ENCODE measurements around the gene TTC34. TPM values are rescaled to one million over a fixed set of nuclear protein-coding genes. Genes with fewer than 3 reads are reported as not detected.

Gene TTC34
- total and polyA plus RNA-seq, 2 of the 13 experiments (the other 11 are each of a cell fraction or from before 2014, with no cell fraction given) = 0.07 to 0.11 TPM

DNA sequence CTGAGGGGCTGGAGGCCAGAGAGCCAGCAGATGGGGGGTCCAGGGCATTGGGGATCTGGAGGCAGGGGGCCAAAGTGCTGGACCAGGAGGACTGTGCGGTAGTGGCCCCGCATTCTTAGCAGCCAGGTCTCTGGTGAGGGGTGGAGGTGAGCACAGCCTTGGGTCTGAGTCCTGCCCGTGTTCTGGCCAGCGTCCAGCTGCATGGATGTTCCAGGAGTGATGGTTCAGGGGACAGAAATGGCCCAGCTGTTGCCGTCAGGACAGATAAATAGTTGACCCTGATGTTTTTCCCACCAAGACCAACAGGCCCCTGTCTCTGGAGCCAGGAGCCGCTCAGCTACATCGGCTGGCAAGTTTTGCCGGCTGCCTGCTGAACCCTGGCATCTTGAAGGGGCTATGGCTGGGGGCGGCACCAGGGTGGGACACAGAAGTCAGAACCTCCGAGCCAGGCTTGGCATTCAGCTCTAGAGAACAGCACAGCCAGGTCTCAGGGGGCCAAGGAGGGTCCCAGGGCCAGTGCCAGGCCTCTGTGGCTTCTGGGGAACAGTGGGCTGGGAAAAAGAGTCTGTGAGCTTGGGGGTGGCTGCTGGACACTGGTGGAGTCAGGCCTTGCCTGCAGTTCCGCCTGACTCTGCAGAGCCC is 19.4 kb upstream of the TTC34 start (continued):
- TF ChIP-seq, protein P1, sequence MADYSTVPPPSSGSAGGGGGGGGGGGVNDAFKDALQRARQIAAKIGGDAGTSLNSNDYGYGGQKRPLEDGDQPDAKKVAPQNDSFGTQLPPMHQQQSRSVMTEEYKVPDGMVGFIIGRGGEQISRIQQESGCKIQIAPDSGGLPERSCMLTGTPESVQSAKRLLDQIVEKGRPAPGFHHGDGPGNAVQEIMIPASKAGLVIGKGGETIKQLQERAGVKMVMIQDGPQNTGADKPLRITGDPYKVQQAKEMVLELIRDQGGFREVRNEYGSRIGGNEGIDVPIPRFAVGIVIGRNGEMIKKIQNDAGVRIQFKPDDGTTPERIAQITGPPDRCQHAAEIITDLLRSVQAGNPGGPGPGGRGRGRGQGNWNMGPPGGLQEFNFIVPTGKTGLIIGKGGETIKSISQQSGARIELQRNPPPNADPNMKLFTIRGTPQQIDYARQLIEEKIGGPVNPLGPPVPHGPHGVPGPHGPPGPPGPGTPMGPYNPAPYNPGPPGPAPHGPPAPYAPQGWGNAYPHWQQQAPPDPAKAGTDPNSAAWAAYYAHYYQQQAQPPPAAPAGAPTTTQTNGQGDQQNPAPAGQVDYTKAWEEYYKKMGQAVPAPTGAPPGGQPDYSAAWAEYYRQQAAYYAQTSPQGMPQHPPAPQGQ (CRISPR knock-in tag; IDR thresholded peaks at IDR 0.05; ENCODE audit: borderline replicate concordance) = no peak
- TF ChIP-seq, protein P2, sequence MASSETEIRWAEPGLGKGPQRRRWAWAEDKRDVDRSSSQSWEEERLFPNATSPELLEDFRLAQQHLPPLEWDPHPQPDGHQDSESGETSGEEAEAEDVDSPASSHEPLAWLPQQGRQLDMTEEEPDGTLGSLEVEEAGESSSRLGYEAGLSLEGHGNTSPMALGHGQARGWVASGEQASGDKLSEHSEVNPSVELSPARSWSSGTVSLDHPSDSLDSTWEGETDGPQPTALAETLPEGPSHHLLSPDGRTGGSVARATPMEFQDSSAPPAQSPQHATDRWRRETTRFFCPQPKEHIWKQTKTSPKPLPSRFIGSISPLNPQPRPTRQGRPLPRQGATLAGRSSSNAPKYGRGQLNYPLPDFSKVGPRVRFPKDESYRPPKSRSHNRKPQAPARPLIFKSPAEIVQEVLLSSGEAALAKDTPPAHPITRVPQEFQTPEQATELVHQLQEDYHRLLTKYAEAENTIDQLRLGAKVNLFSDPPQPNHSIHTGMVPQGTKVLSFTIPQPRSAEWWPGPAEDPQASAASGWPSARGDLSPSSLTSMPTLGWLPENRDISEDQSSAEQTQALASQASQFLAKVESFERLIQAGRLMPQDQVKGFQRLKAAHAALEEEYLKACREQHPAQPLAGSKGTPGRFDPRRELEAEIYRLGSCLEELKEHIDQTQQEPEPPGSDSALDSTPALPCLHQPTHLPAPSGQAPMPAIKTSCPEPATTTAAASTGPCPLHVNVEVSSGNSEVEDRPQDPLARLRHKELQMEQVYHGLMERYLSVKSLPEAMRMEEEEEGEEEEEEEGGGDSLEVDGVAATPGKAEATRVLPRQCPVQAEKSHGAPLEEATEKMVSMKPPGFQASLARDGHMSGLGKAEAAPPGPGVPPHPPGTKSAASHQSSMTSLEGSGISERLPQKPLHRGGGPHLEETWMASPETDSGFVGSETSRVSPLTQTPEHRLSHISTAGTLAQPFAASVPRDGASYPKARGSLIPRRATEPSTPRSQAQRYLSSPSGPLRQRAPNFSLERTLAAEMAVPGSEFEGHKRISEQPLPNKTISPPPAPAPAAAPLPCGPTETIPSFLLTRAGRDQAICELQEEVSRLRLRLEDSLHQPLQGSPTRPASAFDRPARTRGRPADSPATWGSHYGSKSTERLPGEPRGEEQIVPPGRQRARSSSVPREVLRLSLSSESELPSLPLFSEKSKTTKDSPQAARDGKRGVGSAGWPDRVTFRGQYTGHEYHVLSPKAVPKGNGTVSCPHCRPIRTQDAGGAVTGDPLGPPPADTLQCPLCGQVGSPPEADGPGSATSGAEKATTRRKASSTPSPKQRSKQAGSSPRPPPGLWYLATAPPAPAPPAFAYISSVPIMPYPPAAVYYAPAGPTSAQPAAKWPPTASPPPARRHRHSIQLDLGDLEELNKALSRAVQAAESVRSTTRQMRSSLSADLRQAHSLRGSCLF (CRISPR knock-in tag; IDR thresholded peaks at IDR 0.05; ENCODE audit: borderline replicate concordance) = no peak
- TF ChIP-seq, protein P3, sequence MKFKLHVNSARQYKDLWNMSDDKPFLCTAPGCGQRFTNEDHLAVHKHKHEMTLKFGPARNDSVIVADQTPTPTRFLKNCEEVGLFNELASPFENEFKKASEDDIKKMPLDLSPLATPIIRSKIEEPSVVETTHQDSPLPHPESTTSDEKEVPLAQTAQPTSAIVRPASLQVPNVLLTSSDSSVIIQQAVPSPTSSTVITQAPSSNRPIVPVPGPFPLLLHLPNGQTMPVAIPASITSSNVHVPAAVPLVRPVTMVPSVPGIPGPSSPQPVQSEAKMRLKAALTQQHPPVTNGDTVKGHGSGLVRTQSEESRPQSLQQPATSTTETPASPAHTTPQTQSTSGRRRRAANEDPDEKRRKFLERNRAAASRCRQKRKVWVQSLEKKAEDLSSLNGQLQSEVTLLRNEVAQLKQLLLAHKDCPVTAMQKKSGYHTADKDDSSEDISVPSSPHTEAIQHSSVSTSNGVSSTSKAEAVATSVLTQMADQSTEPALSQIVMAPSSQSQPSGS (CRISPR knock-in tag; IDR thresholded peaks at IDR 0.05) = no peak
- TF ChIP-seq KLF15 (CRISPR knock-in tag; IDR thresholded peaks at IDR 0.05; ENCODE audit: borderline replicate concordance) = no peak
- TF ChIP-seq, protein P4, sequence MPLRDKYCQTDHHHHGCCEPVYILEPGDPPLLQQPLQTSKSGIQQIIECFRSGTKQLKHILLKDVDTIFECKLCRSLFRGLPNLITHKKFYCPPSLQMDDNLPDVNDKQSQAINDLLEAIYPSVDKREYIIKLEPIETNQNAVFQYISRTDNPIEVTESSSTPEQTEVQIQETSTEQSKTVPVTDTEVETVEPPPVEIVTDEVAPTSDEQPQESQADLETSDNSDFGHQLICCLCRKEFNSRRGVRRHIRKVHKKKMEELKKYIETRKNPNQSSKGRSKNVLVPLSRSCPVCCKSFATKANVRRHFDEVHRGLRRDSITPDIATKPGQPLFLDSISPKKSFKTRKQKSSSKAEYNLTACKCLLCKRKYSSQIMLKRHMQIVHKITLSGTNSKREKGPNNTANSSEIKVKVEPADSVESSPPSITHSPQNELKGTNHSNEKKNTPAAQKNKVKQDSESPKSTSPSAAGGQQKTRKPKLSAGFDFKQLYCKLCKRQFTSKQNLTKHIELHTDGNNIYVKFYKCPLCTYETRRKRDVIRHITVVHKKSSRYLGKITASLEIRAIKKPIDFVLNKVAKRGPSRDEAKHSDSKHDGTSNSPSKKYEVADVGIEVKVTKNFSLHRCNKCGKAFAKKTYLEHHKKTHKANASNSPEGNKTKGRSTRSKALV (CRISPR knock-in tag; IDR thresholded peaks at IDR 0.05) = no peak

All from HepG2 (cell line).